GM18517 (cell line): ENCODE data around the gene RNASEH2C.
"Not testable (repeated sequence)": the region's sequence is repeated elsewhere in the genome, so short reads cannot be mapped to it uniquely, and the experiment has no call there.

Experiments
- ATAC-seq: cut with Tn5 transposase; IDR thresholded peaks from one replicate; pipeline ENCODE4 v1.9.1; 2021; ENCODE audit warnings: mild to moderate bottlenecking, moderate library complexity; ENCODE audit not compliant: unreplicated experiment

Gene RNASEH2C

GRCh38 chr11:65718531-65718930 lies 2.1 kb downstream of the RNASEH2C start:
- ATAC-seq, result no peak

DNA sequence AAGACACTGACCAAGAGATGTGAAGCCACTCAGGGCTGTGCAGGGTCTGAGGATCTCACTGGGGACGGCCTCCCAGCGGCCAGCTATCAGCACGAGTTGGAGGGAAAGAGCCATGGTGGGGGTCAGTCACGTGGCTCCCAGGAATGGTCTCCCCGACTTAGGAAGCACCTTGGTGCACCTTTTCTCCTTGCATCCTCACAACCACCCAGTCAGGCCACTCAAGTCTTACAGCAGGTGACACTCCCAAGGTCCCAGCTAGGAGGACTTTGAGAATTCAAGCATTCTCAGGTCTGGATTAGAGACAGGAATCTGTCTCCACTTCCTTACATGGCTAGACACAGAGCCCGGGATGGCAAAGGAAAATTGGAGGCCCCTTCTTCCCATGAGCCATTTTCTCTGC lies 2.7 kb downstream of the RNASEH2C start:
- no peak for ATAC-seq

DNA sequence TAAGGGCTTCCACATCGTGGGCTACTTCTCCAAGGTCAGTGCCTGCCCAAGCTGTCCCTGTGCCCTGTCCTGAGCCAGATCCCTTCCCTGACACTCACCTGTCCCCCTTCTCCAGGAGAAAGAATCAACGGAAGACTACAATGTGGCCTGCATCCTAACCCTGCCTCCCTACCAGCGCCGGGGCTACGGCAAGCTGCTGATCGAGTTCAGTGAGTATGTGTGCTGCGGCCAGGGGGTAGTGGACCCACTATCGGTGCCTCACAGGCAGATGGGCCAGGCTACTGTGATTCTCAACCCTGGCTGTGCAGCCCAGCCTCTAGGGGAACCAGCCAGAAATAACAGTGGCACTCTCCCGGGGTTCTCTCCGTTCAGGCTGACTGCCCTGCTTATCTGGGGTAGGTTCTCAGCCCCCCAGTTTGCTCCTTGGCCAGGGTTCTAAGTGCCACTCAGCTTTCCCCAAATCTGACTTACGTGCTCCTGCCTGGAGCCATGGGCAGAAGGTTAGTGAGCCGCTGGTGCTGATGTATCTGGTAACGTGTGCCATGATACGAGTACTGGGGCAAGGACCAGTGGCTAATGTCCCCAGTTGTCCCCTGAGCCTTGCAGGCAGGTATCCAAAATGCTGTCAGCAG lies 3.7 kb downstream of the RNASEH2C start:
- ATAC-seq, result no peak

GRCh38 chr11:65716302-65716701 lies 4.3 kb downstream of the RNASEH2C start:
- ATAC-seq, result no peak

DNA sequence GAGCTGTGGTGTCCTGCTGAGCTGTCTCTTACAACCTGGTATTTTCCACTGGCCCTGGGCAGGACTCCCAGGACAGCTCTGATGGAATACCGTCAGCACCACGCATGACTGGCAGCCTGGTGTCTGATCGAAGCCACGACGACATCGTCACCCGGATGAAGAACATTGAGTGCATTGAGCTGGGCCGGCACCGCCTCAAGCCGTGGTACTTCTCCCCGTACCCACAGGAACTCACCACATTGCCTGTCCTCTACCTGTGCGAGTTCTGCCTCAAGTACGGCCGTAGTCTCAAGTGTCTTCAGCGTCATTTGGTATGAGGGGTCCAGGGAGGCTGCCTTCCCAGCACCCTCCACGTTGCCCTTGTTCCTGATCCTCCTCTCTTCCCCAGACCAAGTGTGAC lies 6.2 kb downstream of the RNASEH2C start:
- no peak for ATAC-seq

DNA sequence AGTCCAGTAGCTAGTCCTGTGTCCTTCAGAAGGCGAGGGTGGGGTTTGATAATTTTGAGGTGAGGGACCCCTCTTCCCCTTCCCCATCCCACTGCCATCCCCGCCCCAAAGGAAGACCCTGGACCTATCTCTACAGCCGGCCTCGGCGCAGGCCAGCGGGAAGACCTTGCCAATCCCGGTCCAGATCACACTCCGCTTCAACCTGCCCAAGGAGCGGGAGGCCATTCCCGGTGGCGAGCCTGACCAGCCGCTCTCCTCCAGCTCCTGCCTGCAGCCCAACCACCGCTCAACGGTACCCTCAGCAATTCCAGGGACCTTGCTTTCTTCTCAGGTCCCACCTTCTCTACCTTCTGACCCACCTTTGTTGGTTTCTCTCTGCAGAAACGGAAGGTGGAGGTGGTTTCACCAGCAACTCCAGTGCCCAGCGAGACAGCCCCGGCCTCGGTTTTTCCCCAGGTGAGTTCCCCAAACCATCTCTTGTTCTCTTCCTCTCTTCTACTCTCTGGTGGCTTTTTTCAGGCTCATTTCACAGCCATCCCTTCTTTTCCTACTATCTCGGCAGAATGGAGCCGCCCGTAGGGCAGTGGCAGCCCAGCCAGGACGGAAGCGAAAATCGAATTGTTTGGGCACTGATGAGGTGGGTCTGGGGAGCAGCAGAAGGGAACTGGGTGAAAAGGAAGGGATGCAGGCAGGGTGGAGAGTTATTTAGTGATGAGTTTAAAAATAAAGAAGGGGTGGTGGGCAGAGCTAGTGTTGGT lies 7.2 kb downstream of the RNASEH2C start:
- ATAC-seq, result no peak

- ATAC-seq, result peak; percentile 32
Observed at GRCh38 chr11:65712633-65713076, 7.9 kb downstream of the RNASEH2C start.

DNA sequence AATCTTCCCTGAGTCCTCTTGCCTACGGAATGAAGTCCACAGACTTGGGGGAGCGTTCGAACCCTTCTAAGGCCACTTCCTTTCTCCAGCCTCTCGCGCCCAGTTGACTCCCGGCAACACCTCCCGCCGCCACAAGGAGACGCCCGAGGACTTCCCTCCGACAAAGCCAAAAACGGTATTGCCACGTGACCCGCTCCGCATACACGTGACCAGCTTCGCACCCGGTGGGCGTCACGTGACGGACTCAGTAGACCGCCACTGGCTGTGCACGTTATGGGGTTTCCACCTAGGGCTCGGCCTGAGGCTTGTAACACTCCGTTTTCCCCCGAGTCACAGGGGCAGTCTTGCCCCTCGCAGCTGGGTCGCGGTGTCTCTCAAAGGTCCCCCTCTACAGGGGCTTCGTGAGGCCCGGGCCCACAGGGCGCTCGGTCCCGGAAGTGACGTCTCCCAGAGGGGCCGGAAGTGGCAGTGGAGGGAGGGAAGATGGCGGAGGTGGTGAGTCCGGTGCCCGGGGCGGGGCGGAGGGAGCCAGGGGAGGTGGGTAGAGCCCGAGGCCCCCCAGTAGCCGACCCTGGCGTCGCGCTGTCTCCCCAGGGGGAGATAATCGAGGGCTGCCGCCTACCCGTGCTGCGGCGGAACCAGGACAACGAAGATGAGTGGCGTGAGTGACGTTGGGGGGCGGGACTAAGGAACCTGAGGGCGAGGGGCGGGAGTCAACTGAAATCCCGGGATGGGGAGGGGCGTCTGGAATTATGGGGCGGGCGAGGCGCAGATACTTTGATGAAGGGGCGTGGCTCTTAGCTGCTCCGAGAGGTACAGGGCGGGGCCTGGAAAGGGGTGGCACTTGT lies 8.6 kb downstream of the RNASEH2C start, which contains the start of gene KAT5:
TSS of gene KAT5 (plus strand) at position 468 of the 848 bp plus-strand sequence. CDS start at position 484, 16 bp downstream.
- ATAC-seq, result peak; percentile 80

- no peak for ATAC-seq
Observed at GRCh38 chr11:65710421-65710820, 10.2 kb downstream of the RNASEH2C start.

- no peak for ATAC-seq
Observed at GRCh38 chr11:65709661-65710060, 10.9 kb downstream of the RNASEH2C start.

- no peak for ATAC-seq
Observed at GRCh38 chr11:65708451-65708850, 12.1 kb downstream of the RNASEH2C start.

DNA sequence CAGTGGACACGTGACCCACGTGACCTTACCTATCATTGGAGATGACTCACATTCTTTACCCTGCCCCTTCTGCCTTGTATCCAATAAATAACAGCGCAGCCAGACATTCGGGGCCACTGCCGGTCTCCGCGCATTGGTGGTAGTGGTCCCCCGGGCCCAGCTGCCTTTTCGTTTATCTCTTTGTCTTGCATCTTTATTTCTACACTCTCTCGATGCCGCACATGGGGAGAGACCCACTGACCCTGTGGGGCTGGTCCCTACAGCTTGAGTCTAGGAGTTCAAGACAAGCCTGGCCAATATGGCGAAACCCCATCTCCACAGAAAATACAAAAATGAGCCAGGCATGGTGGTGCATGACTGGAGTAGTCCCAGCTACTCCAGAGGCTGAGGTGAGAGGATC lies 13.6 kb downstream of the RNASEH2C start:
- not testable (repeated sequence) for ATAC-seq

DNA sequence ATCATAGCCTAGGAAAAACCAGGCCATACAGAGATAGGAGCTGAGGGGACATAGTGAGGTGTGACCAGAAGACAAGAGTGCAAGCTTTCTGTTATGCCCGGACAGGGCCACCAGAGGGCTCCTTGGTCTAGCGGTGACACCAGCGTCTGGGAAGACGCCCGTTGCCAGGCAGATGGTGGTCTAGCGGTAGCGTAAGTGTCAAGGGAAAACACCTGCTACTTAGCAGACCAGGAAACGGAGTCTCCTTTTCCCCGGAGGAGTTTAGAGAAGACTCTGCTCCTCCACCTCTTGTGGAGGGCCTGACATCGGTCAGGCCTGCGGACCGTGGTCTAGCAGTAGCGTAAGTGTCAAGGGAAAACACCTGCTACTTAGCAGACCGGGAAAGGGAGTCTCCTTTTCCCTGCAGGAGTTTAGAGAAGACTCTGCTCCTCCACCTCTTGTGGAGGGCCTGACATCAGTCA lies 14.3 kb downstream of the RNASEH2C start:
- ATAC-seq, result not testable (repeated sequence)

- ATAC-seq, result no peak
Observed at GRCh38 chr11:65703846-65704245, 16.8 kb downstream of the RNASEH2C start.

- no peak for ATAC-seq
Observed at GRCh38 chr11:65701686-65702085, 18.9 kb downstream of the RNASEH2C start.

DNA sequence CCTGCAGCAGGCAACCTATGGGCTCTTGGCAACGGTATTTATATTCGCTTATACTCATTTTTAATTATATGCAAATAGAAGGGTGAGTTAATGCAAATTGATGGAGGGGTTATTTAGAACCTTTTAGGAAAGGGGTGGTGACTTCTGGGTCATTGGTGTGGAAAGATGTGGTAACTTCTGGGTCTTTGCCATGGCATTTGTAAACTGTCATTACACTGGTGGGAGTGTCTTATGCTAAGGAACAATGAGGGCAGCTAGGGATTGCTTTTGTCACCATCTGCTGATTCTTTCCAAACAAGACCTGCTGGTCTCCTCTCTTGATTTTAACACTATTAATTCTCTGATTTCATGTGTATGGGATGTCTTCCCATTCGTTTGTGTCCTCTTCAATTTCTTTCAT lies 20.2 kb downstream of the RNASEH2C start:
- ATAC-seq, result no peak

DNA sequence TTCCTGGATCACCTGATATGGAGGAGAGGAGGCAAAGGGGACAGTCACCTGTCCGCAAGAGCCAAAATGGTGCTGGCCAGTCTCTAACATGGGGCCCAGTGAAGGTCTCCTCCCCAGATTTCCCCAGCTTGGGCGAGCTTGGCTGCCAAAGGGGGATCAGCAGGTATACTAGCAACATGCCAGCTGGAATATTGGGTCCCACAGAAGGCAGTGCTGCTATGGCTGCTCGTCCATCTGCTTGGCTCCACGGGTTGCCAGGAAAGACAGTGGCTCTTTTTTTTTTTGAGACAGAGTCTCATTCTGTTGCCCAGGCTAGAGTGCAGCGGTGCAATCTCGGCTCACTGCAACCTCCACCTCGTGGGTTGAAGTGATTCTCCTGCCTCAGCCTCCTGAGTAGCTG lies 21.3 kb downstream of the RNASEH2C start:
- ATAC-seq, result no peak

DNA sequence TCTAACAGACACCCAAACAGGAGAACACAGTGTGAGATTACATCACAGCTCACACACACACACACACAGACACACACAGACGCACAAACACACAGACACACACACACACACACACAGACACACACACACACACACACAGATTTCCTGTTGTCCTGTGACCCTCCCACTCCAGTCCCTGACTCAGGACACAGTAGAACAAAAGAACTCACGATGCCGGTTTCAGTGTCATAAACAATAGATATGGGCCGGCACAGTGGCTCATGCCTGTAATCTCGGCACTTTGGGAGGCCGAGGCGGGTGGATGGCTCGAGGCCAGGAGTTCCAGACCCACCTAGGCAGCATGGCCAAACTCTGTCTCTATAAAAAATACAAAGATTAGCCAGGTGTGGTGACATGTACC lies 22.4 kb downstream of the RNASEH2C start:
- ATAC-seq, result no peak

DNA sequence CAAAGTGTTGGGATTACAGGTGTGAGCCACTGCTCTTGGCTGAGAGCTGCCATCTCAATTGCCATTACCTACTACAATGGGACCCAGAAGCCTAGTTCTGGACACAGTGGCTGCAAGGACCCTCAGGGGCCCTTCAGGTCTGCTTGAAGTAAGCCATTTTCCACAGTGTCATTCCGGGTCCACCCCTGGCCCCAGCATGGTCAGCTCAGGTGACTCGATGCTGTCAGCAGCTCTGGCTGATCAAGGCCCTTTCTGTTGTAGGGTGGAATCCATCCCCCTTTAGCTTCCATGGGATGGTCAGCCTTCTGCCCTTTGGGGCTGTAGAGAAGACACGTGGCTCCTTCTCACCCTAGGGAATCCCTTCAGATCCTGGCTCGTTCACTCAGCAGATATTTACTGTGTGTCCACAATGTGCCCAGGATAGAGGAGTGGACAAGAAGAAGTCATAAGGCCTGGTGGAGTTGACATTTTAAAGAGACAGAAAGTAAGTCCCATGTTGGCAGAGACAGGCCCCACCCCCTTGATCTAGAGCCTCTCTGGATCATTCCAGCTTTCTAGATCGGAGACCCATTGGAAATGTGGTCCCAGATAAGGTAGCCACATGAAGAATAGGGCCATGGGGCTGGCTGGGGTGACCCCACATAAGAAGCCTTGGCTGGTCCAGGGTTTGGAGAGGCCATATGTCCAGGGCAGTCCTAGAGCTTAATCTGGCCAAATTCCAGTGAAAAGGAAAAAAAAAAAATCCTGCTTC lies 23.6 kb downstream of the RNASEH2C start:
- ATAC-seq, result no peak

DNA sequence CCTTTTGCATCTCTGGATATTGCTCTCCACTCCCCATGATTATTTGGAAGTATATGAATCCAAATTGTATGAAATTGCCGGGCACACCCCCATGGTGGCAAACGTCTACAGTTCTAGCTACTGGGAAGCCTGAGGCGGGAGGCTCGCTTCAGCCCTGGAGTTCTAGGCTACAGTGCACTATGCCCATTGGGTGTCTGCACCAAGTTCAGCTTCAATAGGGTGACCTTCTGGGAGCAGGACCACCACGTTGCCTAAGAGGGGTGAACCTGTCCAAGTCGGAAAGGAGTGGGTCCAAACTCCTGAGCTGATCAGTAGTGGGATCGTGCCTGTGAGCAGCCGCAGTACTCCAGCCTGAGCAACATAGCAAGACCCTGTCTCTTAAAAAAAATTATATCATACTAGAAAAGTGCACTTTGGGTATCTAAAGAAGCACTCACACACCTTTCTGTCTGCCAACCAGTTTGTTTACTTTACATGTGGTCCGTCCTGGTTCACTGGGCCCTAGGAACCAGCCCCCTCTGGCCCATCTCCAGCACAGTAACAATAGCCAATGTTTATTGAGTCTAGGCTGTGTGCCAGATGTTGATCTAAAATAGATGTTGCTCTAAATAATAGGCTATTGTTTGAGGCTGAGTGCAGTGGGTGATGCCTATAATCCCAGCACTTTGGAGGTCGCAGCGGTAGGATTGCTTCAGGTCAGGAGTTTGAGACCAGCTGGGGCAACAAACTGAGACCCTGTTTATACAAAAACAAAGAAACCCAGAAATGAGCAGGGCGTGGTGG lies 24.9 kb downstream of the RNASEH2C start:
- no peak for ATAC-seq
